Transverse colon (tissue), 4 donors: ENCODE results near the gene AFAP1L2. TPM values are rescaled to one million over a fixed set of nuclear protein-coding genes. Genes with fewer than 3 reads are reported as not detected.

ENCODE experiments used
- DNase-seq: peaks from one replicate; pipeline ENCODE4 v3.0.0-alpha.2; 2019
- H3K27ac ChIP-seq, 4 donors: fragments of 200-600 bp; sonication (generic); 2 replicates each; pipeline ENCODE4 v1.5.1; 2016 to 2018; ENCODE audit warnings: inconsistent platforms in 4 of 4
- H3K27me3 ChIP-seq: fragments of 200-600 bp; sonication (generic); 2 replicates; pipeline ENCODE4 v1.5.1; 2017; ENCODE audit warnings: inconsistent platforms
- H3K36me3 ChIP-seq, 4 donors: fragments of 200-600 bp; sonication (generic); 2 replicates each; pipeline ENCODE4 v1.5.1; 2017 to 2019; ENCODE audit warnings: inconsistent platforms in 4 of 4
- H3K4me1 ChIP-seq, 4 donors: fragments of 200-600 bp; sonication (generic); 2 replicates each; pipeline ENCODE4 v1.5.1; 2017 to 2020; ENCODE audit warnings: inconsistent platforms in 4 of 4
- H3K4me3 ChIP-seq, 4 donors: fragments of 200-600 bp; sonication (generic); 1 replicate in 1 of 4; 2 replicates in 3 of 4; pipeline versions ENCODE4 v1.5.1 to v1.6.1; 2017 to 2019; ENCODE audit warnings: inconsistent platforms in 4 of 4
- H3K9me3 ChIP-seq, 2 donors: fragments of 200-600 bp; sonication (generic); 2 replicates each; pipeline ENCODE4 v1.5.1; 2017 to 2019; ENCODE audit warnings: inconsistent platforms in 2 of 2
- EP300 ChIP-seq: sonication (generic); formaldehyde crosslinking; IDR thresholded peaks from one replicate; pipeline ENCODE4 v1.6.1; 2017; ENCODE audit warnings: antibody characterized with exemption, low read depth
- POLR2A ChIP-seq: fragments of 450-650 bp; IDR thresholded peaks from one replicate; pipeline ENCODE4 v1.6.1; 2016; ENCODE audit warnings: antibody characterized with exemption, mild to moderate bottlenecking, moderate library complexity
- POLR2AphosphoS5 ChIP-seq, 3 donors: sonication (generic); formaldehyde crosslinking; IDR thresholded peaks; one replicate each; pipeline ENCODE4 v1.6.1; 2016; ENCODE audit warnings: antibody characterized with exemption in 3 of 3
- WGBS, 2 donors: methylation state at CpG; one replicate each; pipeline ENCODE4 v1.1.5; 2018; ENCODE audit warnings: low coverage in 1 of 2; 5-methylcytosine and 5-hydroxymethylcytosine counted together
- in situ Hi-C, 4 donors: fragments of 200-750 bp; cut with MboI; loops; one replicate each; pipeline versions ENCODE4 v1.15.0 to v1.15.1; 2017; ENCODE audit warnings: low sequenced_read_pairs in 3 of 4, low pct_ligation_motif_present in 1 of 4, low pct_unique_long_range_greater_than_20kb in 1 of 4
- intact Hi-C: fragments of 100-400 bp; cut with DNase I; formaldehyde crosslinking; loops from one replicate; pipeline ENCODE4 v1.15.1; 2023; ENCODE audit warnings: low total_unique reads
- total RNA-seq, 4 donors: library from RNA; depleted of rRNA; stranded (reverse); fragments of >200 nt; gene quantifications; one replicate each; pipeline ENCODE4 v1.1.0, GENCODE V29; 2016
- TF ChIP-seq, protein P1 (sequence below), 5 experiments: fragments of 200-600 bp in 3 of 5; fragments of 450-650 bp in 2 of 5; sonication (generic) in 3 of 5; IDR thresholded peaks; 1 replicate in 2 of 5; 2 replicates in 3 of 5; pipeline ENCODE4 v1.5.1; 2016 to 2017; ENCODE audit warnings: antibody characterized with exemption in 5 of 5, inconsistent platforms in 3 of 5, mild to moderate bottlenecking in 2 of 5, moderate library complexity in 1 of 5

Gene AFAP1L2
- total RNA-seq, 4 donors from 2014 or later: 12.2 to 42.6 (median 13.2) TPM

DNA sequence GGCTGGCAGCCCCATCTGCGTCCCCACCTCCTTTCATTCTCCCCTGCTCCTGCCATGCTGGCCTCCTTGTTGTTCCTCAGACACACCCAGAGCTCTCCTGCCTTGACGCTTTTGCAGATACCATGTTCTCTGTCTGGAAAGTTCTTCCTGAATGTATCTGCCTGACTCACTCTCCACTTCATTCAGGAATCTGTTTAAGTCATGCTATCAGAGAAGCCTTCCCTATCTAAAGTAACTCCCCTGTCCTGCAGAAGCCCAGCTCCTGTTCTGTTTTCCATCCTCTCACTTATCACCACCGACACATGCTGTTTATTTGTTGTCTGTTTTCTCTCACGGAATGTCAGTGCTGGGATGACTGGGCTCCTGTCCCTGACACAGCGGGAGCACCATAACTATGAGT, 82.0 kb downstream of the AFAP1L2 start:
- in situ Hi-C loops: loop anchor here in 3 of 4 donors (25.0 kb wide), 2 partner anchors 115 to 465 kb away; no protein-coding TSS in a partner anchor
- H3K4me1 ChIP-seq: no peaks in the 10 kb centered on the region
- H3K9me3 ChIP-seq: no peaks in the 10 kb centered on the region
- H3K4me3 ChIP-seq: no peak overlapping the region
- WGBS, 2 donors: 92 to 93% methylated on average over 5 of the region's 5 CpGs
- no peak for DNase-seq
- no peaks in the 10 kb centered on the region for H3K36me3 ChIP-seq
- TF ChIP-seq, protein P1, sequence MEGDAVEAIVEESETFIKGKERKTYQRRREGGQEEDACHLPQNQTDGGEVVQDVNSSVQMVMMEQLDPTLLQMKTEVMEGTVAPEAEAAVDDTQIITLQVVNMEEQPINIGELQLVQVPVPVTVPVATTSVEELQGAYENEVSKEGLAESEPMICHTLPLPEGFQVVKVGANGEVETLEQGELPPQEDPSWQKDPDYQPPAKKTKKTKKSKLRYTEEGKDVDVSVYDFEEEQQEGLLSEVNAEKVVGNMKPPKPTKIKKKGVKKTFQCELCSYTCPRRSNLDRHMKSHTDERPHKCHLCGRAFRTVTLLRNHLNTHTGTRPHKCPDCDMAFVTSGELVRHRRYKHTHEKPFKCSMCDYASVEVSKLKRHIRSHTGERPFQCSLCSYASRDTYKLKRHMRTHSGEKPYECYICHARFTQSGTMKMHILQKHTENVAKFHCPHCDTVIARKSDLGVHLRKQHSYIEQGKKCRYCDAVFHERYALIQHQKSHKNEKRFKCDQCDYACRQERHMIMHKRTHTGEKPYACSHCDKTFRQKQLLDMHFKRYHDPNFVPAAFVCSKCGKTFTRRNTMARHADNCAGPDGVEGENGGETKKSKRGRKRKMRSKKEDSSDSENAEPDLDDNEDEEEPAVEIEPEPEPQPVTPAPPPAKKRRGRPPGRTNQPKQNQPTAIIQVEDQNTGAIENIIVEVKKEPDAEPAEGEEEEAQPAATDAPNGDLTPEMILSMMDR (IDR thresholded peaks at IDR 0.05): no peak
- TF ChIP-seq POLR2A (no peak), EP300 (no peak), POLR2AphosphoS5 (IDR thresholded peaks at IDR 0.05) (no peak)
- H3K27me3 ChIP-seq: no peaks in the 10 kb centered on the region
- intact Hi-C loops: no loop called here
- no peak overlapping the region for H3K27ac ChIP-seq

GRCh38 chr10:114320249-114321116, 83.8 kb downstream of the AFAP1L2 start:
- Histone ChIP-seq H3K27me3 (no peaks in the 10 kb centered on the region), H3K4me3 (no peak overlapping the region), H3K36me3 (no peaks in the 10 kb centered on the region), H3K27ac (no peak overlapping the region), H3K4me1 (no peaks in the 10 kb centered on the region), H3K9me3 (no peaks in the 10 kb centered on the region)
- TF ChIP-seq, protein P1 (IDR thresholded peaks at IDR 0.05): no peak
- TF ChIP-seq POLR2A (no peak), EP300 (no peak), POLR2AphosphoS5 (IDR thresholded peaks at IDR 0.05) (no peak)
- 67 to 90% methylated on average over 3 to 23 of the region's 23 CpGs for WGBS, 2 donors
- in situ Hi-C loops: loop anchor here in 3 of 4 donors (25.0 kb wide), 2 partner anchors 117 to 467 kb away; no protein-coding TSS in a partner anchor
- no peak for DNase-seq
- intact Hi-C loops: no loop called here

GRCh38 chr10:114319406-114320248, 84.7 kb downstream of the AFAP1L2 start:
- in situ Hi-C loops: loop anchor here in 3 of 4 donors (10.0 to 25.0 kb wide), 3 partner anchors 115 to 468 kb away; no protein-coding TSS in a partner anchor
- 79 to 85% methylated on average over 7 to 18 of the region's 18 CpGs for WGBS, 2 donors
- intact Hi-C loops: no loop called here

More at GRCh38 chr10:114319406-114320248, 84.7 kb downstream of the AFAP1L2 start:
- Histone ChIP-seq H3K27ac (no peak overlapping the region), H3K9me3 (no peaks in the 10 kb centered on the region), H3K4me3 (no peak overlapping the region), H3K27me3 (no peaks in the 10 kb centered on the region), H3K4me1 (no peaks in the 10 kb centered on the region), H3K36me3 (no peaks in the 10 kb centered on the region)
- TF ChIP-seq POLR2AphosphoS5 (IDR thresholded peaks at IDR 0.05) (no peak), POLR2A (no peak), EP300 (no peak)
- TF ChIP-seq, protein P1 (IDR thresholded peaks at IDR 0.05): no peak
- no peak for DNase-seq
